Activated CD8-positive, alpha-beta memory T cell treated with anti-CD3 and anti-CD28 coated beads for 1 hour (primary cell): ENCODE results near the gene CCSER1.
"Not testable (repeated sequence)": the region's sequence is repeated elsewhere in the genome, so short reads cannot be mapped to it uniquely, and the experiment has no call there.

Source experiments
- DNase-seq, 2 donors: peaks; one replicate each; pipeline ENCODE4 v3.0.0-alpha.2; 2020; ENCODE audit warnings: low read depth in 1 of 2; ENCODE audit errors: extremely low read depth in 1 of 2

CCSER1 gene

DNA sequence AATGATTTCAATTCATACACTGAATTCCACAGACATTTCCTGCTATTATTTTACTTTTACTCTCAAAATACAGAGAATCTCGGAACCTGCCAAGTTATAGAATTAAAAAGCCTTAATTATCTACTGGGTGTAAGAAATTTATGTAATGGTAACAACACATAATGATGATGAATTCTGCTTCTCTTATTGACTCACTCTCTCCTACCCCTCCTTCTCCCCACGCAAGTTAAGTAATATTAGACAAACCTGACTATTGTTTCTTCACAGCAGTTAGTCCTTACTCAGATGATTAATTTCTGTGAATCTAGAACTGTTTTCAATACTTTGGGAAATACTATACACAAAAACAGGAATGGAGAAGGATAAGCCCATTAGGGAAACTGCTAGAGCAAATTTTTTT lies 762.0 kb downstream of the CCSER1 start:
- no peak for DNase-seq

DNA sequence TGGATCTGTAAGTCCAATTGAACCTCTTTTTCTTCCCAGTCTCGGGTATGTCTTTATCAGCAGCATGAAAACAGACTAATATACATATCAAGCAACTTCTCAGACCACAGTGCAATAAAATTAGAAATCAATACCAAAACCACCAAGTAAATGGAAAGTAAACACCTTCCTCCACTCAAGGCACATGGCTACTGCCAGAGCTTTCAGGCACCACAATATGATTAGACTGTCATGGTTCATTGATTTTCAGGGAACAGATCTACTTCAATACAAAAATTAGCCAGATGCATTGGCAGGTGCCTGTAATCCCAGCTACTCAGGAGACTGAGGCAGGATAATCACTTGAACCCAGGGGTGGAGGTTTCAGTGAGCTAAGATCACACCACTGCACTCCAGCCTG lies 776.2 kb downstream of the CCSER1 start:
- not testable (repeated sequence) for DNase-seq

DNA sequence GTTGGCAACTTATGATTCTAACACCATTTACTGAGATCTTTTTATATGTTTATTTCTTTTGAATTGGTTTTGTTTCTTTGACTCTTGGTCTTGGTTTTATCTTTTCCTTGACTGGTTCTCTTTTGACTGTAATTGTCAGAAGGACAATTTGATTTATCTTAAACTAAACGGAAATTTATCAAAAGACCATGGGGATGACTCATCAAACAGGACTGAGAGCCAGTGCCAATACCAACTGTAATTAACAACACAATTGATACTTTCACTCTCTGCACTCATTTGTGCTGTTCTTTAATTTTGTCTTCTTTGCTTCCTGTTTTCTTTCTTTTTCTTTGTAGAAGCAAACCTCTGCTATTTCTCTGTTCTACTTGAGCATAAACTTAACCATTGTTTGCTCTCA lies 776.8 kb downstream of the CCSER1 start:
- DNase-seq, result no peak

DNA sequence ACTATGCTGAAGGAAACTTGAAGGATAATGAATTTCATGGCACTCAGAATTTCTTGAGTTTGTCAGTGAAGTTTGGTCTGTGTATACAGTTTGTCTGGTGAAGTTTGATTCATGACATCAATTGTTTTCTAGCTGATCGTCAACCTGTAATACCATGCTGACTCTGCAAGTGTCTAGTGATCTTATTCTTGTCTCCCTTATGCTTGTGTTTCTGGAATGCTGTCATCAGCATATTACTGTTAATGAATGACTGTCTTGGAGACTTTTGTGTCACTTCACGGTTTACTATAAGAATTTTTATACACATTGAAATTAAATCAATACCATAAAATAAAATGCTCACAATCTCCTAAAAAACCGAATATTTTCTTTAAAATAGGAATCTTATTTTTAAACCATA lies 779.0 kb downstream of the CCSER1 start:
- DNase-seq, result no peak

DNA sequence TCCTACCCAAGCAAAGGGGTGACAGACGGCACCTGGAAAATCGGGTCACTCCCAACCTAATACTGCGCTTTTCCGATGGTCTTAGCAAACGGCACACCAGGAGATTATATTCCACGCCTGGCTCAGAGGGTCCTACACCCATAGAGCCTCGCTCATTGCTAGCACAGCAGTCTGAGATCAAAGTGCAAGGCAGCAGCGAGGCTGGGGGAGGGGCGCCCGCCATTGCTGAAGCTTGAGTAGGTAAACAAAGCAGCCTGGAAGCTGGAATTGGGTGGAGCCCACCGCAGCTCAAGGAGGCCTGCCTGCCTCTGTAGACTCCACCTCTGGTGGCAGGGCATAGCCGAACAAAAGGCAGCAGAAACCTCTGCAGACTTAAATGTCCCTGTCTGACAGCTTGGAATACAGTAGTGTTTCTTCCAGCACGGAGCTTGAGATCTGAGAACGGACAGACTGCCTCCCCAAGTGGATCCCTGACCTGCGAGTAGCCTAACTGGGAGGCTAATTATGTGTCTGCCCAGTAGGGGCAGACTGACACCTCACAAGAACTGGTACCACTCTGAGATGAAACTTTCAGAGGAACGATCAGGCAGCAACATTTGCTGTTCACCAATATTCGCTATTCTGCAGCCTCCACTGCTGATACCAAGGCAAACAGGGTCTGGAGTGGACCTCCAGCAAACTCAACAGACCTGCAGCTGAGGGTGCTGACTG lies 784.7 kb downstream of the CCSER1 start:
- DNase-seq, result not testable (repeated sequence)

DNA sequence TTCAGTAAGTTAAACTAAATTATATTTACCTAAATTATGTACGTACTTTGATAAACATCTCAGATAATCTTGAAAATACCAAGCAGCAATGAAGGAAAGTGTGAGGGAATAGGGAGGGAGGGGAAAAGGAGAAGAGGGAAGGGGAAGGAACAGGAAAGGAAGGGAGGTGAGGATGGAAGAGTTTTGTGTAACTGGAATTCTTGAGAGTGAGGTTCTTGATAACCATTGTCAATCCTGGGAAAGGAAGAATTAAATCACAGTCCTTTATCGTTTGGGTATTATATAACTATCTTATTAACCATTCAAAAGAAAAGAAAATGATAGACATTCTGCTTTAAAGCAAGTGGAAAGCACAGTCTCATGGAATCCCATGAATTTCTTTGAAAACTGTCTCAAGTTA lies 795.0 kb downstream of the CCSER1 start:
- no peak for DNase-seq

DNA sequence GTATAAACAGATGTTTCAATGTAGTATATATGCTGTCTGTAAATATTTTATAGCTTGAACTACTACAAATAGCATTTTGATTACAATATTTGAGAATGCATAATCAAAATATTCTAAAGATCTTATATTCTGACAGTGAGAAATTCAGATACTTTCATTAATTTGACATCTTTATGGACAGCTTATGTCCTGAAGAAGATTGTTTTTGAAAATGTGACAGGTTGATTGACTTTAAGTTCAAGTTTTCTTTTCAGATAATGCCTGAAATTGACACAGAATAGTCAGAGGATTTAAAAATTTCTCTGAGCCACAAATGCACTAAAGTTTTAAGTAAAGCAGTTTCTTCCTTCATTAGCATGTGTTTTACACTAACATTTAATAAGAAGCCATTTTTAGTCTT lies 799.8 kb downstream of the CCSER1 start:
- DNase-seq, result no peak

DNA sequence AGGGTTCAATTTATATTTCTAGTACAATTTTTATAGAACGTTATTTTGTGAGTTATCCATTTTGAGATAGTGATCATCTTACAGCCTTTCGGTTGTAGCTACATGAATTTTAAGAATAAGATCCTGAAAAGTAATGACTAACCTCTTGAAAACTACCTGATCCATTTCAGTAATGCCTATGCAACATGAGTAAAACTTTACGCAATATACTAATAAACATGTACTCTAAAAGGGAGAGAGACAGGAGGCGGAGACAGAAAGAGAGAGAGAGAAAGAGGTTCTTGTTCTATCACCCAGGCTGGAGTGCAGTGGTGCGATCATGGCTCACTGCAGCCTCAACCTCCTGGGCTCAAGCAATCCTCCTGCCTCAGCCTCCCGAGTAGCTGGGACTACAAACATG lies 816.1 kb downstream of the CCSER1 start:
- no peak for DNase-seq

DNA sequence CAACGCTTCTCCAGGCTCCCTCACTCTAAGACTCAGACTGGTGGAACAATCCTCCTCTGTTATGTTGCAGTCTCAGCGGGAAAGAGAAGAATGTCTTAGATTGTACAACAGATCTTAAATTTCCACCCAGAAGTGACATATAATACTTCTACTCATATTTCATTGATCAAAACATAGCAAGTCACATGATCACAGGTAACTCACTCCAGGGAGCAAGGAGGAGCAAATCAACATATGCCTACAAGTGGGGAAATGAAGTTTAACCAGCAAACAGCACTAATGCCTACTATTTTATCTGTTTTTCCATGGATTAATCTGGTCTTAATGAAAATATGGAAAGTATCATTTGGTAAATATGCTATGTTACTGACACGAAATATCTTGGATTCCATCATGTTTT lies 819.8 kb downstream of the CCSER1 start:
- no peak for DNase-seq

DNA sequence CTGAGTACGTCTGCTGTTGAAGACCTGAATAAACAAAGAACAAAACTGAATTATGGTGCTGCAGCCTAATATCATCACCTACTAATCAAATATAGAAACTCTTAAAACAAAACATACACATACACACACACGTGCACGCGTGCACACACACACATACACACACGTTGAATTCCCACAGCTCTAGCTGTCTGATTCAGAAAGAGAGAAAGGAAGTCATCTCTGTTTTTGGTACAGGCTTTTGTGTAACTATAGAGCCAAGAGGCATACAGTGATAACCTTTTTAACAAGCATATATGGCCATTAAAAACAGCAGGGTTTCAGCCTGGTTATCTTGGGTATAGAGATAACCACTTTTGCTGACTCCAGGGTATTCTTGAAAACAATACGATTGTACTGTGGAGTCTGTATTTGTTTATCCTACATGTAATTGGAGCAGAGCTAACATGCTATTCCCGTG lies 823.2 kb downstream of the CCSER1 start:
- no peak for DNase-seq

DNA sequence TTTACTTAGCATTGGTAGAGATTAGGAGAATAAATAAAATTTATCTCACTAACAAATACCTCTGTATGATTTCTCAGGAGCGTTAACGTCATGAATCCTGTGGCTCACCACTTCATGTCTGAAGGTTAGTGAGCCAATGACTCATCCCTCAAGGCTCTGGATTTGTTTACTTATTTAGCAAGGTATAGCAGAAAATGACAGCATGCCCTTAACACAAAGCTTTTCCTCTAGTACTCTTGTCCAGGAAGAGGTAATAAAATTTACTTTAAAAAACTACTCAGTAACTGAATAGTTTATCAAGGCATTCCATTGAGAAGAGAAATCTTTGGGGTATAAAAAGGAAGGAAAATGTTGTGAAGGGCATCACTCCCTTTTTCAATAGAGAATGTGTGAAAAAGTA lies 823.8 kb downstream of the CCSER1 start:
- no peak for DNase-seq

DNA sequence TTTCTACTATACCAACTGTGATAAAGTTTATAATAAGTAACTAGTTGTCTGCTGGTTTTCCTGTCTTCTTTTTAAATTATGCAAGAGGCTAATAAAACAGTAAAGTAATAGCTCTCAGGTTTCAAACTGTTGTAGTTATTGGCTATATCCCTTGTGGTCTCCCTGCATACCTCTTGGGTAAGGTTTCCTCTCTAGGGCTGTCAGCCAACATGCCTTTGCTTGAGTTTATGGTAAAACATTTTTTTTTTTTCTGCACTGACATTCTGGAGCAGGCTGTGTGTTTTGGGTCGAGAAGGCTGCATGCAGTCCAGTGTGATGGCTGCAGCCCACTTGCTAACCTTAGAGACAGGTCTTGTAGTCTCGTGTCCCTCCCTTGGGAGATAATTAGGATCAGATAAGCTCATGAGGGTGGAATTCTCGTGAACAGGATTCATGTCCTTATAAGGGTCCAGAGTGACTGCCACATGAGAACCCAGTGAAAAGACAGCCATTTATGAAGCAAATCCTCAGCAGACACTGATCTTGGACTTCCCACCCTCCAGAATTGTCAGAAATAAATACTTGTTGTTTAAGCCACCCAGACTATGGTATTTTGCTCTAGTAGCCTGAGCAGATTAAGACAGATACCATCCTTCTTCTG lies 831.2 kb downstream of the CCSER1 start:
- no peak for DNase-seq

DNA sequence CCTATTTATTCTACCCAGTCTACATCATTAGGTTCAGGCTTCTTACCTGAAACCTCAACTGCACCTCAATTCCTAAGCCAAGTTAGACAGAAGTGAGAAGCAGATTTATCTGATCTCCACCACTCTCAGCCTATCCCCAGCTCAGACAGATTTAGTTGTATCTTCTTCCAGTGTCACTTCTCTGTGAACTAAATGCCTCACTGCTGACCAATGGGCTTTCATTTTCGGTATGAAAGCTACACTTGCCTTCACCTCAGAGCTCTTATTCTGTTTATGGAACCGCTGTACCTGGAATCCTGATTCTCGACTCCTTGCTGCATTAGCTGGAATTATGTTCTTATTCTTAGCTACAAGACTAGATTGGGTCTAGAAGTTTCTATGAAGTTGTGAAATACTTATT lies 833.2 kb downstream of the CCSER1 start:
- DNase-seq, result no peak

DNA sequence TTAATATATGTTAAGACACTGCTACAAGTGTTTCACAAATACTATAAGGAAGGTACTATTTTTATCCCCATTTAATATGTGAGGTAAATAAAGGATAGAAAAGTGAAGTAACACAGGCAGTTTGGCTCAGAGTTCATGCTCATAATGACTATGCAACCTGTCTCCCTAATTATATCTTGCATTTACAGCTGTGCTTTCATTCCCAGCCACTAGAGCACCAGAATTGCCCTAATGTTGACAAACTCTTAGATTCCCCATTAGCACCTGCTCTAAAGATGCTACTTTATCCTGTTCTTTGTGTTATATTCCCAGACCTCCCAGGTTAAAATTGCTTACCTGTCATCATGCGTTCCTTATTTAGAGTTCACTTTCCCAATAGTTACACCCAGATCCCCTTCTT lies 833.6 kb downstream of the CCSER1 start:
- no peak for DNase-seq

DNA sequence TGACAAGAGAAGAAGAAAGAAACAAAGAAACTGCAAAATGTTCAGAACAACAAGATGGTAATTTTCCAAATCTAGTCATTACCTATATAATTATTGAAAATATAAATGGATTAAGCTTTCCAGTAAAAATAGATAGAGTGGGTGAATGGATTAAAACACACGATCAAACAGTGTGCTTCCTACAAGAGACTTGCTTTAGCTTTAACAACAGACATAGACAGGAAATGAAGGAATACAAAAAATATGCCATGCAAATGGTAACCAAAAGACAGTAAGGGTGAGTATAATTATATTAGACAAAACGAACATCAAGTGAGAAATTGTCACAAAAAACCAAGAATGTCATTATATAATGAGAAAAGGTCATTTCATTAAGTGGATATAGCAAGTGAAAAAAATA lies 842.8 kb downstream of the CCSER1 start:
- DNase-seq, result no peak

DNA sequence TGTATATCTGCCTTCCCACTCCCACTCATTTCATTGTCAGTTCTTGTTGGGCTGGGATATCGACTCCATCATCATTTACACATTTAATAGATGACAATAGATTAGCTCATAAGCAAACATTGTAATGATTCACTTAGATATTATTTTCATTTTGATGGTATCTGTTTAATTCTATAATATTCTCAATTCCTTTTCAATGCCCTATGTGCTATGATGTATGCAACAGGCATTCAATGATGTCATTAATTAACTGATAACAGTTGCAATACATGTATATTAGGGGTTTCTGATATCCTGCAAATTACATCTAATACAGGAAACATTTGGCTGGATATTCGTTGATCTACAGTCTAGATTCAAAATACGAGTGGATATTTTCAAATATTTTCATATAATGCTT lies 850.5 kb downstream of the CCSER1 start:
- DNase-seq, result no peak

DNA sequence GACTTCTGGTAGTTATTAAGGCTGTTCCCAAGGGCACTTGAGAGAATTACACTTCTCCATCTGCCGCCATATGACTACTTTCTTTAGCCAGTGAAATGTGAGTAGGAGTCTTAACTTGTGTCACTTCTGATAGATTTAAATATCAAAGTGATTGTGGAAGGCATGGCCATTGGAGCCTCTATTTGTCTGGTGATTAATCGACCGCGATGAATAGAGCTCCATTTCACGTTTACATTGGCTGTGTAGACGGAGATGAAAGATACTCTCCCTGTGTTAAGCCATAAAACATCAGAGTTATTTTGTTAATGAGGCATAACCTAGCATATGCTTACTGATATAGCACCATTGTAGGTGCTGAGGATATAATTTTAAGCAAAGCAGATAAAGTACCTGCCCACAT lies 852.4 kb downstream of the CCSER1 start:
- DNase-seq, result no peak

DNA sequence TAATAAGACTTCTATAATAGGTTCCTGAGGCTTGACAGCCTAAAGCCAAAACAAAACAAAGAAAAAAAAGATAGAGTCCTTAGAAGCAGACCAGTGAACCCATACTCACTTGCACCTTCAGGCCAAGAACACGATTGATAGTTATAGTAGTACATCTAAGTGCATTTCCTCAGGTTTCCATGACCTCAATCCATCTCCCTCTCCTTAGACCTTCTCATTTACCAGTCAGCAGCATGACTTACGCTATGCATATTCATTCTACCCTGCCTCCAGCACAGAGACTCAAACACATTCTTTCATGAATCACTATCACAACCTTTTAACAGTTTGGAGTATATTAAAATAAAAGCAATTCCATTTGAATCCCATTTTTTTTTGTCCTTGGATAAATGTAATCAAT lies 855.6 kb downstream of the CCSER1 start:
- DNase-seq, result no peak

DNA sequence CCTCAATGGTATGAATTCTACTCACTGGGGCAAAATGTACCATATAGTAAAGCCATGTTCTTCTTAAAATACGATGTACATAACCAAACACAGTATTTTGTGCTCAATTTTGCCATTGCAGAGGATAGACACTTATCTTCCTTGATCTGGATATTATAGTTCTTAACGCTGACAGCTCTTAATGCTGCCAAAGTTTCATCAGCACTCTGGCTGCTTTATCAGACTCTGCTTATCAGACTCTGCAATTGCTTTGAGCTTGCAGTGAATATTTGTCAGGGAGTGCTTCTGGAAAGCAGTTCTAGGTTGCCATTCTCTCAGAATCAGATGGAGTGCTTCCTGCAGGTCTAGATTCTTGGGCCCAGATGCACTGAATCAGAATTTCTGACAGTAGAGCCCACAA lies 863.1 kb downstream of the CCSER1 start:
- DNase-seq, result no peak

DNA sequence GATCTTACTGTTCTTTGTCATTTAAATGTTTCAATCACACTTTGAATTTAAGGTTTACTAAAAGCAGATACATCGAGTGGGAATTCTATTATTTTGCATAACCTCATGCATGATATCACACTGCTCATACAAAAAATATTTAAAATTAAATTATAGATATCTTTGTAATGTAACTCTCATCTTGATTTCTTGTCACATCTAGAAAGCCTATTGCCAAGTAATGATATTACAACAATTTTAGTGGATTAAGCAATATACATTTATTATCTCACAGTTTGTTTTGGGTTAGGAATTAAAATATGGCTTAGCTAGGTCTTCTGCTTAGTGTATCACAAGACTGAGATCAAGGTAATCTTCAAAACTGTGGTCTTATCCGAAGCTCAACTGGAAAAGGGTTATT lies 865.0 kb downstream of the CCSER1 start:
- DNase-seq, result no peak

DNA sequence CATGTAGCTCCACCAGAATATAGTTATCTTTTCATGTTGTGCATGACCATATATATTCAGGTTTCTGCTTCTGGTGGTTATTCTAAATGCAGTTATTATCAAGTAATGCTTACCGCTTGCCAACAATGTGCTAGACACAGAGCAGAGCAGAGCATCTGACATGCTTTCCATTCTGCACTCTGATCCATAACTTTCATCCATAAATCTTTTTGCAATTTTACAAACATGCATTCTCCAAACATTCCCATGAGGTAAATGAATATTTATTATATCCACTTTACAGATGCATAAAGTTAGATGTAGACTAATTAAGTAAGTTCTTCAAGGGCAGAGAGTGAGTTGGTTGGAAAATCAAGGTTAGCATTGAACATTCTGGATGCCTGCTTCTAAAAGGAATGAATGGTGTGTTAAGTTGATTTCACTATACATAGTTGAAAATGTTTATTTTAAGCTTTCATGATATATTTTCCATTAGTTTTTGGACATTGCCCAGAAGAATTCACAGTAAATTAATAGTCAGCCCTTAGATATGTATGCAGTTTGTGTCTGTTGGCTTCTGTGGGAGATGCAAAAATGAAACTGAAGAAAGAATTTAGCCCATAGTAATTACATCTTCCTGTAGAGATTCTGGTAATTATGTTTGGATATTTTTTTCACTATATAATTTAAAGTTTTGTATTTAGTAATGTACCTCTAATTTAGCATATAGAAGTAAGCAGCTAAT lies 867.8 kb downstream of the CCSER1 start:
- DNase-seq, result no peak

DNA sequence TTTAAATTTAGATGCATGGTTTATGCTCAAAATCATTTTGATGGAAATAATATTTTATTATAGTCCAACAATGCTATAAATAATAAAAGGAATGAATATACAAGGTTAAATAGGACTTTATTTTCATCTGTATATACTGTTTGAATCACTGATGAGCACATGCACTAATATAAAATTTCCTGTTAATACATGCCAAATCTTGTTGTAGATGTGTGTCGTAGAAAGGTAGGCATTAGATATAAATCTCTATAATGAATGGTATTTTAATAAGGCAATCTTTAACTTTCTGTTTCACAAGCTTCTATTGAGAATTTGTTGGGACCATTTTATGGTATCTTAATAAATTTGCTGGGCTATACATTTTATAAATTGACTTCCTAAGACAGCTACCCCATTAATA lies 868.8 kb downstream of the CCSER1 start:
- DNase-seq, result no peak
